NCI-H1048 (cell line): Measurements from ENCODE around the gene CADM1.

Source experiments
- DNase-seq: peaks from one replicate; lab custom pipeline; 2025; lab: John Stamatoyannopoulos, UW

The CADM1 gene

GRCh38 chr11:115181538-115181937, 322.7 kb downstream of the CADM1 start:
- no peak for DNase-seq

- no peak for DNase-seq
Observed at GRCh38 chr11:115180272-115180671, 323.9 kb downstream of the CADM1 start.

GRCh38 chr11:115179636-115180035, 324.6 kb downstream of the CADM1 start:
- DNase-seq = no peak

GRCh38 chr11:115178705-115179104, 325.5 kb downstream of the CADM1 start:
- no peak for DNase-seq

DNA sequence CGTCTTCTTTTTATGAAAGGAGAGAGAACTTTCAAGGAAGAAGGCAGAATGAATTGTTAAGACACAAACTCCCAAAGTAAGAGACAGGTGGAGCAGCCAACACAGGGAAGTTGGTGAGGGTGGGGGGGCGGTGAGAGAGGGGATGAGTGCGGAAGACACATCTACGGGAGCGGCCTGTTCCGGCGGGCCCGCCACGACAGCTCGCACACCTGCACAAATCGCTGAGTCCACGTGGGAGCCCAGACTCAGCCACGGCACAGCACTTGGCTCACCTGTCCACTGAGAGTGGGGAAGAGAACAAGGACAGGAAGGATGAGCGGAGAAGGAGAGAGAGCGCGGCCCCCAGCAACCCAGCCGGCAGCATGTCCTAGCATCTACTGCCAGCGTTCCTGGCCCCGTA, 331.1 kb downstream of the CADM1 start:
- no peak for DNase-seq

DNA sequence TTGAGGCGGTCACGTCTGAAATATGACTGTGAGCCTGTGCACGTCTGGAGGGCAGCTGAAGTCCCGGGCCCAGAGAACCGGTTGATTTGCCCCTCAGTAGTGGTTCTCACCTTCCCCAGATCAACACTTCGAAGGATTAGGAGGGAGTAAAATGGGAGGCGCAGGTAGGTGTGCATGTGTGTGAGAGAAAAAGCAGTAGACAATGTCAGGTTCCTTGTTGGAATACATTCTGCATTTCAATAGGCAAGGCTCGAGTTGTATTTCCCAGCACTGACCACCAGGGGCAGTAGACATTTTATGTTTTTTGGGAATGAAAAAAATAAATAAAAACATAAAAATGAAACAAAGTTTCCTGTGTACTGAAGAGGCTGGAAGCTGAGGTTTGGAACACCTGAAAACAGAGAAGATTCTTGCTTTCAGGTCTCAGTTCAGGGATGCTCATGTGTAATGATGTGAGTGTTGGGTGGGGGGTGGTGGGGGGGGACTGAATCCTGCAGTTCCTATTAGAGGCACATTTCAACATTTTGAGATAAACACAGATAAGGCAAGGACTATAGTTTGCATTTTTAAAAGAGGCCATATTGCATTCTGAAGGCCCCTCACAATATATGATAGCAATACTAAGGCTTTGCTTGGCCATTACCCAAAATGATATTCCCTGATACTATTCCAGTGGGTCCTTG, 333.9 kb downstream of the CADM1 start:
- no peak for DNase-seq

GRCh38 chr11:115169251-115169650, 335.0 kb downstream of the CADM1 start:
- DNase-seq = no peak

GRCh38 chr11:115168686-115169085, 335.5 kb downstream of the CADM1 start:
- DNase-seq = no peak

- no peak for DNase-seq
Observed at GRCh38 chr11:115168229-115168671, 336.0 kb downstream of the CADM1 start.

DNA sequence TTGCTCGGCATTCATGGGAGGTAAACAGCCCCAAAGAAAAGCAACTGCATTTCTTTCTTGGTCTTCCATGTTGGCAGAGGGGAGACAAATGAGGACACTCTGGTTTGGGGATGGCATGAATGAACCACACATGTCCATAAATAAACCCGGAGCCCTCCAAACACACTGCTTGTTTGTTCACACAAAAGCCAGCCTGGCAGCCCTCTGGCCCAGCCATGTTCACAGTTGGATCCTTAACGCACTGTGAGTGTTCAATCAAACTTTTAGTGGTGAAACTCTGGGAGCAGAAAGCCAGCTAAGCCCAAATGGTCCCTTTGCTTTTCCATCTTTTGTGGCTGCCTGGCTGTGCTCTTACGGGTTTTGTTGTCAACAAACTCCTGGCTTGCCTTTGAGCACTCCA, 336.8 kb downstream of the CADM1 start:
- DNase-seq = no peak

DNA sequence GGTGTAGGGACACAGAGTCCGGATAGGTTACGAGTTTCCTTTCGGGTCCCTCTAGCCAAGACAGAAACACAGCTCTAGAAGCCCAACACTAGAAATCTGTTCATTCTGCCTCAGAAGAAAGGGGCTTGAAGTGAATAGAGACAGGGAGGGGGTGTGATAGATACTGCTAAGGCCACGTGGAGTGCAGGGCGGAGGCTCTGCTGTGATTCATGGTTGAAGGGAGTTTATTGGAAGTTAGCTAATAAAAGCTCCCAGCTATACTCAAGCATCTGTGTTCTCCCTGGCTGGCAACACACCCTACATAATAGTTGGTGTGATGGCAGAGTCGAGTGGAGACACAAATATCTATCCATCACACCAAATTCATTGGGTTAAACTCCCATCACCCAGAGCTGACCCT, 337.4 kb downstream of the CADM1 start:
- no peak for DNase-seq

- DNase-seq = no peak
Observed at GRCh38 chr11:115164774-115165173, 339.4 kb downstream of the CADM1 start.

- no peak for DNase-seq
Observed at GRCh38 chr11:115162919-115163318, 341.3 kb downstream of the CADM1 start.

- no peak for DNase-seq
Observed at GRCh38 chr11:115161876-115162275, 342.3 kb downstream of the CADM1 start.

DNA sequence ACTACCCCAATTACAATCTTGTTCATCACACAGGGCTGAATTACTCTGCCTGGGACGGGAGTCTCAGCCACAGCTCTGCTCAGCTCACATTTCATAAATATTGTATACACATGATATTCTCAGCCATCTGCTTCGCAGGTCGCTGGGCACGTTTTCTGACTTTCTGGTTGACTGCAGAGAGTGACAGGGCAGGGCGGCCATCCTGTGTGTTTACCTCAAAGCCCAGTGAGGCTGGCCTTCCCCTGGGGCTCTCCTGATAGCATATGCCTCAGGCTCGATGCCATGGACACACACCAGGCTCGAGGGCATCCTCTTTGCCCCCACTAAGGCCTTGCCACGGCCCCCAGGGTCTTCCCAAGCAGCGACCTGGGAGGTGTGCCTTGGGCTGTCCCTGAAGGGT, 345.0 kb downstream of the CADM1 start:
- no peak for DNase-seq

DNA sequence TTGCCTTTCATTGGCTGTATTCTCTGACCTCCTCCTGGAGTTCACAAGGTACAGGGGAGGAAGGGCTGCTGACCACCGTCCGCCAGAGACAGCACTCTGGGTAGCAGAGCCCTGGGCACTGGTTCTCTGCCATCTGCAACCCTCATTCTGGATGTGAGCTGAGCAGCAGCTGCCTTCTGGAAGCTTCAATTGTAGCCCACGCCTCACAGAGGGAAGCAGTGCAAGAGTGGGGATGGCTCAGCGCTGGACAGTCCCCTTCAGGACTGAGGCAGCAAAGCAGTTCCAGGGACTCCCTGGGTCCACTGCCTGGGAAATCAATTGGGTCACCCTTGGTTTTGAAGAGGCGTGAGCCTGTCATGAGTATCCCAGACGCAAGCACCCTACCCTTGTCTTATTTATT, 346.2 kb downstream of the CADM1 start:
- no peak for DNase-seq

DNA sequence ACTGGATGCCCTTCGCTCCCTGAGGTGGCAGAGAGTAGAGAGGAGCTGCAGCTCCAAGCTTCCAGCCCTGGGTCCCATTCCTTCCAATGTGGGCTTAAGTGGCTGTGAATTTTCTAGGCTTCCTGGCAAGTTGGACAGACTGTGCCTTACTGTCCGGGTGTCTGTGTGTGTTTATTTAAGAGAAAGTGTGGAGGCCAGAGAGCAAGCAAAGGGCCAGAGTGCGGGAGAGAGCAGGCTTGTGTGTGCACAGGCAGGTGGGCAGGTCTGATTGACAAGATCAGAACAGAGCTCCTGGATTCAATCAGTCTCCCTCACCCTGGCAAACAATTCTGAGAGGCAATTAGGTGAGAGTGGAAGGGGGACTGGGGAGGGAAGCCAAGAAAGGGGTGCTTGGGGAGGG, 347.0 kb downstream of the CADM1 start:
- DNase-seq = no peak

- no peak for DNase-seq
Observed at GRCh38 chr11:115155978-115156377, 348.2 kb downstream of the CADM1 start.

DNA sequence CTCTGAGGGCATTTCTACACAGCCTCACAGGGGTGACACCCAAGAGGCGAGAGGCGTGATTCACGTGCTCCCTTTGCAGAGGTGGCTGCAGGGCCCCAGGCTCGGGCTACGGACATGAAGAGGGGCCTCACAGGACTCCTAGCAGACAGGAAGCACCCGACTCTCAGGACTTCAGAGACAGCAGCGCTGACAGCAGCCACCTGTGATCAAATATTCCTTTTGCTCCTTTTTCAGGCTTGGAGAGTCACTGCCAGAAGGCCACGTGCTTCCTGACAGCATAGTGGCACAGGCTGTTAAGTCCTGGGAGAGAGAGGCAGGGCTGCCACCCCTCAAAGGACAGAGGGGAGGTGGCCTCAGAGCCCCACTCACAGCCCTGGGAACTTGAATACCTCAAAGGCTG, 348.9 kb downstream of the CADM1 start:
- DNase-seq = no peak

GRCh38 chr11:115154355-115154736, 349.9 kb downstream of the CADM1 start:
- DNase-seq = no peak

DNA sequence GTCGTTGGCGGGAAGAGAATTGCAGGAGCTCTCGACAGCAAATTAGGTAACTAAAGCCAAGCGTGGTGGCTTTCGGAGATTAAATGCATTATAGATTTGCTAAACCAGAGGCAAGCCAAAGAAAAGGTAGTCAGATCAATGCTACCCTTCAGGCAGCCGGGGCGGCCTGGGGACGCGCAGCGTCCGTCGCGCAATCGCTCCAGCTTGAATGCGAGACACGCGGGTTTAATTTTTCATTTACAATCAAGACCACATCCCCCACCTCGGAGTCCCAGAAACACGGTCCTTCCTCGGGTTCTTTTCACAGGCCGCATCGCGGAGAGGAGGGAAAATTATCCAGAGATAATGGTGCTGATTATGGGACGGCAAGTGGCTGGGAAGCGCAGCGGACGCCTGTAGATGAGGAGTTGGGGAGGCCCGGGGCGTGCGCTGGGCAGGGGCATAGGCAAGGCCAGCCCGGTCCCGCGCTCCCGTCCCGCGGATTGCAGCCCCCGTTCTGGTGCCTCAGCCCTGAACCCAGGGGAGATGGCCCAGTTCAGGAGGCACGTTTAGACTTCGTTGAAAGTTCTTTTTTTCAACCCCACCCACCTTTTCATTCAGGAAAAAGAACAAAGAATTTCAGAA, 350.4 kb downstream of the CADM1 start:
- DNase-seq = no peak

GRCh38 chr11:115153135-115153534, 351.1 kb downstream of the CADM1 start:
- DNase-seq = no peak

DNA sequence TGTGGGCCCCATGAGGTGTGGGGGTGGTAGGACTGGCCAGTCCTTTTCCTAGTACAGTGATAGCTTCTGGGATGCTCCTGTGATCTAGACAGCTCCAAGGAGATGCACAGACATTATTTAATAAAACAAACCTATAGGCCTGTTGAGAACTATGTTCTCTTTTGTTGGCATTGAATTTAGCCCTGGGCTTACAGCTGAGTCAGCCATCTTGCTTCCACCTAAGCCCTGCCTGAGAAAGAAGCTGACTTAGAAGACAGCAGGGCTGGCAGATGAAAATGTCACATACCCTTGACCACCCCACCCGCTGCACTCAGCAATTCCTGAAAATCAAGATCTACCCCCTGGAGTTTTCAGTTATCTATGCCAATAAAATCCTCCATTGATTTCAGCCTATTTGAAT, 353.2 kb downstream of the CADM1 start:
- no peak for DNase-seq

GRCh38 chr11:115148691-115149090, 355.5 kb downstream of the CADM1 start:
- no peak for DNase-seq
